NCI-H2227 treated with DMSO at 0.1 percent for 48 hours (cell line): ENCODE measurements around the gene USP10.

Source experiments
- DNase-seq: peaks from one replicate; lab custom pipeline; 2025; lab: John Stamatoyannopoulos, UW

USP10 gene

GRCh38 chr16:84699712-84700445, at the start of gene USP10:
Gene USP10 (plus strand): TSS chr16:84700000. CDS start chr16:84700091, 91 bp downstream.
- DNase-seq = peak; percentile 46

- no peak for DNase-seq
Measured at GRCh38 chr16:84650062-84650991, 49.5 kb upstream of the USP10 start.

GRCh38 chr16:84652566-84652965, 47.2 kb upstream of the USP10 start:
- no peak for DNase-seq

GRCh38 chr16:84654238-84654637, 45.6 kb upstream of the USP10 start:
- DNase-seq = no peak

- no peak for DNase-seq
Measured at GRCh38 chr16:84654998-84655397, 44.8 kb upstream of the USP10 start.

GRCh38 chr16:84656649-84657048, 43.2 kb upstream of the USP10 start:
- no peak for DNase-seq

- DNase-seq = no peak
Measured at GRCh38 chr16:84657229-84657837, 42.5 kb upstream of the USP10 start.

- no peak for DNase-seq
Measured at GRCh38 chr16:84658690-84659089, 41.1 kb upstream of the USP10 start.

GRCh38 chr16:84659656-84660300, 40.0 kb upstream of the USP10 start:
- DNase-seq = no peak

GRCh38 chr16:84660973-84661372, 38.8 kb upstream of the USP10 start:
- DNase-seq = no peak

- DNase-seq = no peak
Measured at GRCh38 chr16:84661418-84662060, 38.3 kb upstream of the USP10 start.

- DNase-seq = no peak
Measured at GRCh38 chr16:84662471-84662870, 37.3 kb upstream of the USP10 start.

GRCh38 chr16:84663433-84664101, 36.2 kb upstream of the USP10 start:
- no peak for DNase-seq

- DNase-seq = no peak
Measured at GRCh38 chr16:84665359-84665758, 34.4 kb upstream of the USP10 start.

GRCh38 chr16:84665843-84666242, 34.0 kb upstream of the USP10 start:
- DNase-seq = no peak

- no peak for DNase-seq
Measured at GRCh38 chr16:84667600-84668309, 32.0 kb upstream of the USP10 start.

- DNase-seq = no peak
Measured at GRCh38 chr16:84670063-84670462, 29.7 kb upstream of the USP10 start.

GRCh38 chr16:84672276-84673202, 27.3 kb upstream of the USP10 start:
- DNase-seq = no peak

GRCh38 chr16:84673203-84673535, 26.6 kb upstream of the USP10 start:
- no peak for DNase-seq
